H9 (cell line): ENCODE measurements around the gene ASTL. TPM values are rescaled to one million over a fixed set of nuclear protein-coding genes. Genes with fewer than 3 reads are reported as not detected.

Source experiments
- DNase-seq: peaks from one replicate; pipeline ENCODE4 v3.0.0-alpha.2; 2017
- H2AFZ ChIP-seq: one replicate; pipeline ENCODE4 v1.6.1; 2013; ENCODE audit warnings: mild to moderate bottlenecking, low read length, control low read depth, moderate library complexity
- H2AK5ac ChIP-seq: 2 replicates; pipeline ENCODE4 v1.6.1; 2013; ENCODE audit warnings: low read length, control low read depth, mixed read lengths; ENCODE audit not compliant: insufficient read length
- H2BK120ac ChIP-seq: one replicate; pipeline ENCODE4 v1.6.1; 2013; ENCODE audit warnings: low read depth, mild to moderate bottlenecking, low read length, control low read depth, inconsistent platforms; ENCODE audit not compliant: poor library complexity, severe bottlenecking
- H2BK12ac ChIP-seq: 2 replicates; pipeline ENCODE4 v1.6.1; 2013; ENCODE audit warnings: low read length, control low read depth, mixed read lengths, low read depth; ENCODE audit not compliant: insufficient read length
- H2BK15ac ChIP-seq: 2 replicates; pipeline ENCODE4 v1.6.1; 2013; ENCODE audit warnings: low read depth, low read length, control low read depth
- H2BK20ac ChIP-seq: one replicate; pipeline ENCODE4 v1.6.1; 2013; ENCODE audit warnings: low read depth, mild to moderate bottlenecking, low read length, control low read depth, inconsistent platforms; ENCODE audit not compliant: poor library complexity, severe bottlenecking
- H2BK5ac ChIP-seq: 2 replicates; pipeline ENCODE4 v1.6.1; 2013; ENCODE audit warnings: low read length, control low read depth, mixed read lengths; ENCODE audit not compliant: insufficient read length
- H3K14ac ChIP-seq: 2 replicates; pipeline ENCODE4 v1.6.1; 2013; ENCODE audit warnings: low read length, control low read depth; ENCODE audit not compliant: insufficient read depth
- H3K18ac ChIP-seq: 2 replicates; pipeline ENCODE4 v1.6.1; 2013; ENCODE audit warnings: low read depth, mild to moderate bottlenecking, mixed read lengths, low read length, control low read depth; ENCODE audit not compliant: insufficient read length
- H3K23ac ChIP-seq: 2 replicates; pipeline ENCODE4 v1.6.1; 2013; ENCODE audit warnings: low read length, control low read depth, mixed read lengths, low read depth; ENCODE audit not compliant: insufficient read length
- H3K23me2 ChIP-seq: 2 replicates; pipeline ENCODE4 v1.6.1; 2013; ENCODE audit warnings: low read depth, mild to moderate bottlenecking, mixed read lengths, low read length, control low read depth; ENCODE audit not compliant: insufficient read length, poor library complexity, severe bottlenecking
- H3K27ac ChIP-seq: 2 replicates; pipeline ENCODE4 v1.5.1; 2013; ENCODE audit warnings: low read length, control low read depth, mixed read lengths, low read depth; ENCODE audit not compliant: insufficient read length
- H3K27me3 ChIP-seq: 2 replicates; pipeline ENCODE4 v1.6.1; 2013; ENCODE audit warnings: low read length, control low read depth, inconsistent platforms; ENCODE audit not compliant: insufficient read depth
- H3K4ac ChIP-seq: 2 replicates; pipeline ENCODE4 v1.6.1; 2013; ENCODE audit warnings: low read depth, mild to moderate bottlenecking, control low read depth, inconsistent platforms, low read length, moderate library complexity
- H3K4me1 ChIP-seq: 2 replicates; pipeline ENCODE4 v1.6.1; 2013; ENCODE audit warnings: low read length, control low read depth, inconsistent platforms; ENCODE audit not compliant: insufficient read depth
- H3K4me2 ChIP-seq: 2 replicates; pipeline ENCODE4 v1.6.1; 2013; ENCODE audit warnings: low read length, control low read depth, mixed read lengths; ENCODE audit not compliant: insufficient read length, insufficient read depth
- H3K56ac ChIP-seq: 2 replicates; pipeline ENCODE4 v1.6.1; 2013; ENCODE audit warnings: low read depth, mild to moderate bottlenecking, mixed read lengths, low read length, control low read depth; ENCODE audit not compliant: insufficient read length
- H3K79me1 ChIP-seq: 2 replicates; pipeline ENCODE4 v1.6.1; 2013; ENCODE audit warnings: low read depth, mild to moderate bottlenecking, moderate library complexity, low read length, control low read depth, inconsistent platforms; ENCODE audit not compliant: insufficient read depth, poor library complexity, severe bottlenecking
- H3K79me2 ChIP-seq: 2 replicates; pipeline ENCODE4 v1.6.1; 2013; ENCODE audit warnings: low read length, control low read depth, inconsistent platforms; ENCODE audit not compliant: insufficient read depth
- H3K9ac ChIP-seq: 2 replicates; pipeline ENCODE4 v1.6.1; 2013; ENCODE audit warnings: low read length, control low read depth, mixed read lengths; ENCODE audit not compliant: insufficient read length; ENCODE audit errors: extremely low read depth
- H3K9me3 ChIP-seq: one replicate; pipeline ENCODE4 v1.6.1; 2013; ENCODE audit warnings: low read depth, low read length, inconsistent platforms; ENCODE audit not compliant: control insufficient read depth
- H3T11ph ChIP-seq: one replicate; pipeline ENCODE4 v1.6.1; 2013; ENCODE audit warnings: mild to moderate bottlenecking, low read length, control low read depth, inconsistent platforms
- H4K20me1 ChIP-seq: one replicate; pipeline ENCODE4 v1.6.1; 2013; ENCODE audit not compliant: control insufficient read depth, insufficient read length, insufficient read depth
- H4K5ac ChIP-seq: 2 replicates; pipeline ENCODE4 v1.6.1; 2013; ENCODE audit warnings: low read depth, mild to moderate bottlenecking, mixed read lengths, low read length, control low read depth; ENCODE audit not compliant: insufficient read length
- H4K8ac ChIP-seq: replicated peaks from 2 replicates; pipeline ENCODE4 v1.6.1; 2013; ENCODE audit warnings: low read length, control low read depth, mixed read lengths, low read depth; ENCODE audit not compliant: insufficient read length
- H4K91ac ChIP-seq: 2 replicates; pipeline ENCODE4 v1.6.1; 2013; ENCODE audit warnings: low read depth, mild to moderate bottlenecking, moderate library complexity, mixed read lengths, low read length, control low read depth; ENCODE audit not compliant: insufficient read length
- H3K27ac Mint-ChIP-seq, 3 experiments: 2 replicates in 2 of 3; 3 replicates in 1 of 3; pipeline ENCODE4 v1.8.0; 2020 to 2021; ENCODE audit warnings: mixed read lengths in 3 of 3, mild to moderate bottlenecking in 1 of 3, moderate library complexity in 1 of 3
- H3K27me3 Mint-ChIP-seq: 2 replicates; pipeline ENCODE4 v1.8.0; 2021; ENCODE audit warnings: low read depth, mild to moderate bottlenecking, moderate library complexity, mixed read lengths
- H3K36me3 Mint-ChIP-seq, 3 experiments: 2 replicates in 2 of 3; 3 replicates in 1 of 3; pipeline ENCODE4 v1.8.0; 2020 to 2021; ENCODE audit warnings: low read depth in 3 of 3, mixed read lengths in 3 of 3; ENCODE audit not compliant: insufficient read depth in 1 of 3
- H3K4me1 Mint-ChIP-seq, 2 experiments: 2 replicates each; pipeline ENCODE4 v1.8.0; 2020; ENCODE audit warnings: mixed read lengths in 2 of 2
- H3K4me3 Mint-ChIP-seq, 2 experiments: 2 replicates in 1 of 2; 3 replicates in 1 of 2; pipeline ENCODE4 v1.8.0; 2020 to 2021; ENCODE audit warnings: mild to moderate bottlenecking in 2 of 2, mixed read lengths in 2 of 2, moderate library complexity in 1 of 2
- H3K9me3 Mint-ChIP-seq, 2 experiments: 2 replicates in 1 of 2; 3 replicates in 1 of 2; pipeline ENCODE4 v1.8.0; 2020; ENCODE audit warnings: mild to moderate bottlenecking in 2 of 2, mixed read lengths in 2 of 2, moderate library complexity in 1 of 2
- WGBS: extraction: QIAGEN DNeasy Blood & Tissue Kit; methylation state at CpG from one replicate; pipeline ENCODE4 v1.1.7; 2013; ENCODE audit warnings: missing lambda C conversion rate, low lambda C conversion rate, mixed read lengths; ENCODE audit not compliant: insufficient read length; ENCODE audit errors: extremely low coverage; 5-methylcytosine and 5-hydroxymethylcytosine counted together
- total RNA-seq: library from RNA; stranded (reverse); gene quantifications from 2 replicates; pipeline ENCODE4 v1.2.1, GENCODE V29; 2021
- TF ChIP-seq, protein P1 (sequence below): fragments of 200-600 bp; sonication (generic); conservative IDR thresholded peaks from 3 replicates; pipeline ENCODE4 v1.8.0; 2021; ENCODE audit warnings: antibody characterized with exemption, mild to moderate bottlenecking

The ASTL gene
- total RNA-seq, 1 experiment from 2014 or later, result 0.81 TPM

DNA sequence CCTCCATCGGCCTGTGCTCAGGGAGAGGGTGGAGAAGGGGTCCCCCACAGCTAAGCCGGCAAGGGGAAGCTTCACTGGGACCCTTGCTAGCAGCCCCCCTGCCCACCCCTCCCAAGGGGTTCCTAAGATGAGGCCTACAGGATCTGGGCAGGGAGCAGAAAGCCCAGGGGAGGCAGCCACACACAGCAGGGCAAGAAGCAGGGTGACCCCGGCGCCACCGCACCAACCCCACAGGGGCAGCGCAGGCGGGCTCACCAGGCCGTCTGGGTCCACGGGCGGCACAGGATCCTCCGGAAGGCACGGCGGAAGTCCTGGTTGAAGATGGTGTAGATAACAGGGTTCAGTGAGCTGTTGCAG lies 23.8 kb downstream of the ASTL start:
- H3K36me3 Mint-ChIP-seq, result peaks cover 0 to 8% (median 8%) of the 10 kb centered on the region in 3 experiments; a peak in 4 of 7 replicates
- no peaks in the 10 kb centered on the region; the same call in 1 of the 2 replicates for H3K27me3 ChIP-seq
- no peaks in the 10 kb centered on the region for H3K4me1 ChIP-seq
- H4K91ac ChIP-seq, result no peak overlapping the region
- H3K9me3 Mint-ChIP-seq, result peaks cover 2 to 4% of the 10 kb centered on the region in 2 experiments; a peak in 2 of 5 replicates
- no peak overlapping the region for H3K9ac ChIP-seq
- no peak overlapping the region for H2BK15ac ChIP-seq
- no peak overlapping the region for H4K5ac ChIP-seq
- H3T11ph ChIP-seq, result no peak overlapping the region
- H3K27ac Mint-ChIP-seq, result no peak overlapping the region
- H3K4me3 Mint-ChIP-seq, result peak overlapping the region in 1 of 2 experiments; percentile 26; a peak in 1 of 5 replicates
- no CpG with 5 or more reads among the region's 13 CpGs for WGBS
- DNase-seq, result no peak
- H2BK20ac ChIP-seq, result no peak overlapping the region
- H2AFZ ChIP-seq, result no peak overlapping the region
- H3K4me2 ChIP-seq, result no peak overlapping the region
- H3K79me1 ChIP-seq, result no peaks in the 10 kb centered on the region
- no peak overlapping the region for H3K18ac ChIP-seq
- no peak overlapping the region for H2BK5ac ChIP-seq
- H3K9me3 ChIP-seq, result no peaks in the 10 kb centered on the region
- no peak overlapping the region for H3K14ac ChIP-seq
- no peak overlapping the region for H3K4ac ChIP-seq
- no peak overlapping the region for H2AK5ac ChIP-seq
- H3K23me2 ChIP-seq, result peaks cover 9% of the 10 kb centered on the region
- H3K56ac ChIP-seq, result no peak overlapping the region
- H2BK12ac ChIP-seq, result no peak overlapping the region
- H3K27me3 Mint-ChIP-seq, result peaks cover 47% of the 10 kb centered on the region
- TF ChIP-seq, protein P1, sequence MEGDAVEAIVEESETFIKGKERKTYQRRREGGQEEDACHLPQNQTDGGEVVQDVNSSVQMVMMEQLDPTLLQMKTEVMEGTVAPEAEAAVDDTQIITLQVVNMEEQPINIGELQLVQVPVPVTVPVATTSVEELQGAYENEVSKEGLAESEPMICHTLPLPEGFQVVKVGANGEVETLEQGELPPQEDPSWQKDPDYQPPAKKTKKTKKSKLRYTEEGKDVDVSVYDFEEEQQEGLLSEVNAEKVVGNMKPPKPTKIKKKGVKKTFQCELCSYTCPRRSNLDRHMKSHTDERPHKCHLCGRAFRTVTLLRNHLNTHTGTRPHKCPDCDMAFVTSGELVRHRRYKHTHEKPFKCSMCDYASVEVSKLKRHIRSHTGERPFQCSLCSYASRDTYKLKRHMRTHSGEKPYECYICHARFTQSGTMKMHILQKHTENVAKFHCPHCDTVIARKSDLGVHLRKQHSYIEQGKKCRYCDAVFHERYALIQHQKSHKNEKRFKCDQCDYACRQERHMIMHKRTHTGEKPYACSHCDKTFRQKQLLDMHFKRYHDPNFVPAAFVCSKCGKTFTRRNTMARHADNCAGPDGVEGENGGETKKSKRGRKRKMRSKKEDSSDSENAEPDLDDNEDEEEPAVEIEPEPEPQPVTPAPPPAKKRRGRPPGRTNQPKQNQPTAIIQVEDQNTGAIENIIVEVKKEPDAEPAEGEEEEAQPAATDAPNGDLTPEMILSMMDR, result no peak
- H3K4me1 Mint-ChIP-seq, result peaks cover 15 to 32% of the 10 kb centered on the region in 2 experiments
- H2BK120ac ChIP-seq, result no peak overlapping the region
- no peak overlapping the region for H3K23ac ChIP-seq
- no peak overlapping the region for H4K8ac ChIP-seq
- no peaks in the 10 kb centered on the region for H3K79me2 ChIP-seq
- no peak overlapping the region for H3K27ac ChIP-seq
- no peaks in the 10 kb centered on the region for H4K20me1 ChIP-seq
